HG02852 (cell line): ENCODE data around the gene PFKFB2.
"Not testable (repeated sequence)": the region's sequence is repeated elsewhere in the genome, so short reads cannot be mapped to it uniquely, and the experiment has no call there.

Experiments
- ATAC-seq: cut with Tn5 transposase; IDR thresholded peaks from one replicate; pipeline ENCODE4 v1.9.1; 2021; ENCODE audit warnings: mild to moderate bottlenecking, moderate library complexity; ENCODE audit not compliant: unreplicated experiment

The PFKFB2 gene

GRCh38 chr1:207036865-207037264, 16.2 kb upstream of the PFKFB2 start:
- no peak for ATAC-seq

- no peak for ATAC-seq
Measured at GRCh38 chr1:207039380-207040180, 13.5 kb upstream of the PFKFB2 start.

GRCh38 chr1:207040181-207040533, 12.9 kb upstream of the PFKFB2 start:
- ATAC-seq = no peak

- not testable (repeated sequence) for ATAC-seq
Measured at GRCh38 chr1:207041397-207041796, 11.7 kb upstream of the PFKFB2 start.

- no peak for ATAC-seq
Measured at GRCh38 chr1:207045453-207045852, 7.6 kb upstream of the PFKFB2 start.

- ATAC-seq = no peak
Measured at GRCh38 chr1:207047505-207047904, 5.6 kb upstream of the PFKFB2 start.

GRCh38 chr1:207048041-207048440, 5.0 kb upstream of the PFKFB2 start:
- ATAC-seq = no peak

- ATAC-seq = no peak
Measured at GRCh38 chr1:207049054-207049453, 4.0 kb upstream of the PFKFB2 start.

- ATAC-seq = no peak
Measured at GRCh38 chr1:207049514-207049913, 3.6 kb upstream of the PFKFB2 start.

- ATAC-seq = no peak
Measured at GRCh38 chr1:207049974-207050391, 3.1 kb upstream of the PFKFB2 start.

- ATAC-seq = peak; percentile 45
Measured at GRCh38 chr1:207050480-207051190, 2.4 kb upstream of the PFKFB2 start.

GRCh38 chr1:207051191-207051943, 1.7 kb upstream of the PFKFB2 start, which contains the start of gene YOD1:
TSS of gene YOD1 (minus strand) at chr1:207051208. CDS start at chr1:207051030, 178 bp downstream.
- no peak for ATAC-seq

GRCh38 chr1:207054491-207054890, 1.4 kb downstream of the PFKFB2 start:
- no peak for ATAC-seq

- no peak for ATAC-seq
Measured at GRCh38 chr1:207055386-207056001, 2.4 kb downstream of the PFKFB2 start.

GRCh38 chr1:207056673-207057072, 3.6 kb downstream of the PFKFB2 start:
- ATAC-seq = no peak

GRCh38 chr1:207058252-207058651, 5.2 kb downstream of the PFKFB2 start:
- ATAC-seq = no peak

- ATAC-seq = no peak
Measured at GRCh38 chr1:207058878-207059867, 6.1 kb downstream of the PFKFB2 start.

- ATAC-seq = no peak
Measured at GRCh38 chr1:207059881-207060280, 6.8 kb downstream of the PFKFB2 start.

- no peak for ATAC-seq
Measured at GRCh38 chr1:207060596-207060995, 7.5 kb downstream of the PFKFB2 start.

- ATAC-seq = no peak
Measured at GRCh38 chr1:207062058-207062457, 9.0 kb downstream of the PFKFB2 start.
